Measurements from ENCODE around the gene SLC22A12.

Gene SLC22A12

DNA sequence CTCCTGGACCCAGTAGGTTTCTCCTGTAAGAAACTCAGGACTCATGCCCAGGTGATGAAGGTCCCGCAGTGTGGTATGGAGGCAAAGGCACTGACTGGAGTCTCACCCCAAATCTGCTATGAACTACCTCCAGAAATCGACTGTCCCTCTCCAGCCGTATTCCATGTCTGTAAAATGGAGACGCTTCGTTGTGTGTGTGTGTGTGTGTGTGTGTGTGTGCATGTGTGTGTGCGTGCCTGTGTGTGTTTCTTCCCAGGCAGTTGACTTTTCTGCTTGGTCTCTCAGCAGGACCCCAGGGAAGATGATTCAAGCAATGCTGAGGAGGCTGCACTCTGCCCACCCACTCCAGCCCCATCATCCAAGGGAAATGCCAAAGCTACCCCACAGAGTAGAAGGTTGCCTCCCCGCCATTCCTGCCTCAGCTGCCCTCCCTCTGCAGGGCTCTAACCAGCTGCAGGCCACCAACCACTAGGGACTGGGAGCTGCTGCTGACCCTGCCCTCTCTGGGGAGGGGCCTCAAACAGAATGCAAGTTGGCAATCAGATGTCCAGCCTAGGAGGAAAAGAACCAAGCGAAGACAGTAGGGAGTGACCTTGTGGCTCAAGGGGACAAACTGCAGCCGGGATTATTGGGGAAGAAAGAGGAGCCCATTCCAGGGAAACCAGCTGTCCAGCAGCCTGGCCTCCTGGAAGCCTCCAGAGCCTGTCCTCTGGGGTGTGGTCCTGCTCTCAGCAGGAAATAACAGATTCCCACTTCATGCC is 56.2 kb downstream of the SLC22A12 start:
- DNase-seq (ENCODE audit: low read depth in 3 of 3) = no peak

DNA sequence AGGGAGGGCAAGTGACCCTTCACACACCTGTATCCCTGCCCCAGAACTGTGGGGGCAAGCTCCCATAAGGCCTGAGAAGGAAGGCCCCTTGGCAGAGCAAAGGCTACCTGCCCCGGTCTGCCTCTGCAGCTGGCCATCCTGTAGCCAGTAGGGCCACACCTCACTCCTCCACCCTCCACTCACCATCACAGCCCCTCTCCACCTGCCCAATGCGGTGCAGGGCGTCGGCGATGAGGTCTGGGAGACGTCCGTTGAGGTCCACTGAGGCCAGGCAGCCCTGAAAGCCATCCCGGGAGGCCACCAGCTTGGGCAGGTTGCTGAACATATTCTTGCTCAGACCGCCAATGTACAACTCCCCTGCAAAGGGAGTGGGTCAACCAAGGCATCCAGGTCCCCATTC is 57.5 kb downstream of the SLC22A12 start:
- no peak for DNase-seq (ENCODE audit: low read depth in 3 of 3)

DNA sequence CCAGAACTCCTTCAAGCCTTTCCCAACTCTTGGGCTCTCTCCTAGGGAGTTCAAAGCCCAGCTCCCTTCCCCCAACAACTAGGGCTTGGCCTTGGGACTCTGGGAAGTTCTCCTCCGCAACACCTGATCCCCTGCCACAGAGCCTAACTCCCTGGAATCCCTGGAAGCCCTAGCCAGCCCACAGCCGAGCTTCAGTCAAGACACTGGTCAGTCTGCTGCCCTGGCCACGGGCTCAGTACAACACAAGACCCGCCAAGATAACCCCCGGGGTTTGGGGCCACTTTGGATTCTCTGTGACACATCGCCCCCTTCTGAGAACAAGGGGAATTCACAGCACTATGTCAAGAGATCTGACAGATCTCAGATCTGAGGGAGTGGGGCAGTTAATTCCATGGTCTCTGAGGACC is 58.3 kb downstream of the SLC22A12 start:
- DNase-seq (ENCODE audit: low read depth in 3 of 3) = no peak

DNA sequence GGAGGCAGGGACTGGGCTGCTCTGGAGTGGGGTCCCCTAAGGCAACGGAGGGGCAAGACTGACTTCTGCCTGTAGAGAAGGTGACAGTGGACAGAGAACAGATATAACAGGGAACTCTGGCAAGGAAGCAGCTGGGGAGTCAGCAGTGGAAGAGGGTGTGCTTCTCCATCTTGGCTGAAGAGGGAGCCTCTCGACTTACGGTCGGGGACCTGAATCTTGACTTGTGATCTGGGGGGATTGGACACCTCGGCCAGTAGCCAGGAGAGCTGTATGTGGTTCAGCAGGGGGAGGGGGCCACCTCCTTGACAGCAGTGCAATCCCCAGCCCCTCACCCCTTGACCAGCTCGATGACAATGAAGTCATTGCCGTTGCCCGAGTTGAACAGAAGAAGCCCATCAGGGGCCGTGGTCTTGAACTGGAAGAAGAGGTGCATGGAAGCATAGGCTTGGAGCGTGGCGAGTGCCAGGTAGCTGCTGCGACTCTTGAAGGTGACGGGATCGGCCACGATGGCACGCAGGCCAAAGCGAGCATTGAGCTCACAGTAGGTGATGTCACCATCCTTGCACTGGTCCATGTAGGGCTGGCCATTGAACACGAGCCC is 60.0 kb downstream of the SLC22A12 start:
- DNase-seq (ENCODE audit: low read depth in 3 of 3) = no peak
